Ramos (cell line): ENCODE measurements around the gene PRR36.

ENCODE experiments used
- in situ Hi-C: fragments of 300-500 bp; cut with MboI; formaldehyde crosslinking; loops from one replicate; pipeline ENCODE4 v1.14.3; 2022; ENCODE audit warnings: low sequenced_read_pairs; ENCODE audit not compliant: unreplicated experiment

PRR36 gene

GRCh38 chr19:7914099-7914498 is 39.9 kb upstream of the PRR36 start:
- in situ Hi-C loops = no loop called here

GRCh38 chr19:7913652-7914051 is 39.5 kb upstream of the PRR36 start:
- in situ Hi-C loops = no loop called here

- in situ Hi-C loops = no loop called here
Observed at GRCh38 chr19:7912697-7913564, 38.7 kb upstream of the PRR36 start.

- in situ Hi-C loops = no loop called here
Observed at GRCh38 chr19:7912144-7912696, 38.0 kb upstream of the PRR36 start.

- in situ Hi-C loops = no loop called here
Observed at GRCh38 chr19:7911508-7912143, 37.4 kb upstream of the PRR36 start.

- in situ Hi-C loops = no loop called here
Observed at GRCh38 chr19:7910321-7911161, 36.4 kb upstream of the PRR36 start.

- in situ Hi-C loops = no loop called here
Observed at GRCh38 chr19:7909471-7910067, 35.4 kb upstream of the PRR36 start.

- in situ Hi-C loops = no loop called here
Observed at GRCh38 chr19:7908742-7909461, 34.7 kb upstream of the PRR36 start.

GRCh38 chr19:7908078-7908699 is 34.0 kb upstream of the PRR36 start:
- in situ Hi-C loops = no loop called here

- in situ Hi-C loops = no loop called here
Observed at GRCh38 chr19:7907544-7907943, 33.4 kb upstream of the PRR36 start.

- in situ Hi-C loops = no loop called here
Observed at GRCh38 chr19:7907122-7907521, 32.9 kb upstream of the PRR36 start.

- in situ Hi-C loops = no loop called here
Observed at GRCh38 chr19:7905859-7906258, 31.7 kb upstream of the PRR36 start.

- in situ Hi-C loops = no loop called here
Observed at GRCh38 chr19:7905268-7905667, 31.1 kb upstream of the PRR36 start.

- in situ Hi-C loops = no loop called here
Observed at GRCh38 chr19:7904074-7905020, 30.2 kb upstream of the PRR36 start.

GRCh38 chr19:7903244-7904073 is 29.3 kb upstream of the PRR36 start, which contains the start of gene MAP2K7:
TSS of gene MAP2K7 (plus strand) at chr19:7903877. CDS start at chr19:7903945, 68 bp downstream.
- in situ Hi-C loops = no loop called here

GRCh38 chr19:7902796-7903243 is 28.6 kb upstream of the PRR36 start:
- in situ Hi-C loops = no loop called here

GRCh38 chr19:7901337-7901736 is 27.1 kb upstream of the PRR36 start:
- in situ Hi-C loops = no loop called here
